GM12864 (cell line): ENCODE results near the gene ZG16.

Experiments used
- DNase-seq: peaks from one replicate; pipeline ENCODE4 v3.0.0-alpha.2; 2011; ENCODE audit warnings: low read depth
- H3K4me3 ChIP-seq: 2 replicates; pipeline ENCODE4 v1.5.1; 2011; ENCODE audit warnings: mild to moderate bottlenecking, low read depth, low read length, control low read depth
- TF ChIP-seq, protein P1 (sequence below): IDR thresholded peaks from 2 replicates; pipeline ENCODE4 v1.5.1; 2011; ENCODE audit warnings: low read depth, mild to moderate bottlenecking, moderate library complexity, low read length, control low read depth, inconsistent platforms; ENCODE audit errors: missing control alignments

Gene ZG16

GRCh38 chr16:29805232-29806098, 27.4 kb downstream of the ZG16 start:
- peak; percentile 92 for DNase-seq
- TF ChIP-seq, protein P1, sequence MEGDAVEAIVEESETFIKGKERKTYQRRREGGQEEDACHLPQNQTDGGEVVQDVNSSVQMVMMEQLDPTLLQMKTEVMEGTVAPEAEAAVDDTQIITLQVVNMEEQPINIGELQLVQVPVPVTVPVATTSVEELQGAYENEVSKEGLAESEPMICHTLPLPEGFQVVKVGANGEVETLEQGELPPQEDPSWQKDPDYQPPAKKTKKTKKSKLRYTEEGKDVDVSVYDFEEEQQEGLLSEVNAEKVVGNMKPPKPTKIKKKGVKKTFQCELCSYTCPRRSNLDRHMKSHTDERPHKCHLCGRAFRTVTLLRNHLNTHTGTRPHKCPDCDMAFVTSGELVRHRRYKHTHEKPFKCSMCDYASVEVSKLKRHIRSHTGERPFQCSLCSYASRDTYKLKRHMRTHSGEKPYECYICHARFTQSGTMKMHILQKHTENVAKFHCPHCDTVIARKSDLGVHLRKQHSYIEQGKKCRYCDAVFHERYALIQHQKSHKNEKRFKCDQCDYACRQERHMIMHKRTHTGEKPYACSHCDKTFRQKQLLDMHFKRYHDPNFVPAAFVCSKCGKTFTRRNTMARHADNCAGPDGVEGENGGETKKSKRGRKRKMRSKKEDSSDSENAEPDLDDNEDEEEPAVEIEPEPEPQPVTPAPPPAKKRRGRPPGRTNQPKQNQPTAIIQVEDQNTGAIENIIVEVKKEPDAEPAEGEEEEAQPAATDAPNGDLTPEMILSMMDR: no peak
- H3K4me3 ChIP-seq: peak overlapping the region; percentile 78

- peak within 1 kb of the TSS; percentile 89 for H3K4me3 ChIP-seq
- no peak for DNase-seq
- TF ChIP-seq, protein P1: no peak
Measured at GRCh38 chr16:29806099-29806579, 28.1 kb downstream of the ZG16 start, which contains the start of gene MAZ. TSS of gene MAZ (plus strand) at chr16:29806529. CDS start at chr16:29806702, 173 bp downstream.

DNA sequence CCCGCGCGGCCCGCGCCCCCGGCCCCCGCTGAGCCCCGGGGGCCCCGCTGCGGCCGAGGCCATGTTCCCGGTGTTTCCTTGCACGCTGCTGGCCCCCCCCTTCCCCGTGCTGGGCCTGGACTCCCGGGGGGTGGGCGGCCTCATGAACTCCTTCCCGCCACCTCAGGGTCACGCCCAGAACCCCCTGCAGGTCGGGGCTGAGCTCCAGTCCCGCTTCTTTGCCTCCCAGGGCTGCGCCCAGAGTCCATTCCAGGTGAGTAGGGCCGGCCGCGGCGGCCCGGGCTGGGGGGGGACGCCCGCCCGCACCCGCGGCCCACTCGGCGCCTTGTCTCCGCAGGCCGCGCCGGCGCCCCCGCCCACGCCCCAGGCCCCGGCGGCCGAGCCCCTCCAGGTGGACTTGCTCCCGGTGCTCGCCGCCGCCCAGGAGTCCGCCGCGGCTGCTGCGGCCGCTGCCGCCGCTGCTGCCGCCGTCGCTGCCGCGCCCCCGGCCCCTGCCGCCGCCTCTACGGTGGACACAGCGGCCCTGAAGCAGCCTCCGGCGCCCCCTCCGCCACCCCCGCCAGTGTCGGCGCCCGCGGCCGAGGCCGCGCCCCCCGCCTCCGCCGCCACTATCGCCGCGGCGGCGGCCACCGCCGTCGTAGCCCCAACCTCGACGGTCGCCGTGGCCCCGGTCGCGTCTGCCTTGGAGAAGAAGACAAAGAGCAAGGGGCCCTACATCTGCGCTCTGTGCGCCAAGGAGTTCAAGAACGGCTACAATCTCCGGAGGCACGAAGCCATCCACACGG, 28.8 kb downstream of the ZG16 start:
- DNase-seq: no peak
- TF ChIP-seq, protein P1: no peak
- peak overlapping the region; percentile 89 for H3K4me3 ChIP-seq

GRCh38 chr16:29807426-29808218, 29.6 kb downstream of the ZG16 start:
- peak; percentile 74 for DNase-seq
- H3K4me3 ChIP-seq: peak overlapping the region; percentile 89
- TF ChIP-seq, protein P1: peak; percentile 83

GRCh38 chr16:29808219-29808900, 30.3 kb downstream of the ZG16 start:
- no peak for DNase-seq
- H3K4me3 ChIP-seq: peak overlapping the region; percentile 89
- TF ChIP-seq, protein P1: no peak
